NCI-H2196 treated with DMSO at 0.1 percent for 48 hours (cell line): Measurements from ENCODE around the gene NAA35.
"Not testable (repeated sequence)": the region's sequence is repeated elsewhere in the genome, so short reads cannot be mapped to it uniquely, and the experiment has no call there.

ENCODE experiments used
- DNase-seq: peaks from one replicate; lab custom pipeline; 2025; ENCODE audit not compliant: unreplicated experiment; lab: John Stamatoyannopoulos, UW

The NAA35 gene

DNA sequence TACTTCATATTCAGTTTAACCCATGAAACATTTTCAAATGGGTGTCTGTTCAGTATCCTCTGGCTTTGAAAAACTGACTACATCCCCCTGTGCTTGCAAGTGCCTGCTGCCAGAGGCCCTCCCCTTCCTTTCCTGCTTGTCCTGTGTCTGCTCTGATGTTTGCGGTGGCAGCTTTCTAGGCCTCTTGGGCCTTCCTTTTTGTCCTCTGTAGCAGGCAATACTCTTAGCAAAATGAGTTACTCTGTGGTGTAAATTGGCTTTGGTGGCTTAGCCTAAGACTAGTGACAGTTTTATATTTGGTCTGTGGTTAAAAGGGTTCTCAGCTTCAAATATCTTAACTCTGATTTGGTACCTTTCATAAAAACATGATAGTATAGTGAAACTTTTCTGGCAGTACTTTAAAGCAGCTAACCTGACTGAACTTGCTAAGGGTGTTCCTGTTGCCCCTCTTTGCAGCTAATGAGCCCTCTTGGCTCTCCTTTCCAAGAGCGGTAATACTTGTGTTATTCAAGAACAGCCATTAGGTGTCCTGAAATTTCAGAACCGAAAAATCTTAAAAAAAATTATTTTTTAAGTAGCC, 81.8 kb downstream of the NAA35 start:
- no peak for DNase-seq

DNA sequence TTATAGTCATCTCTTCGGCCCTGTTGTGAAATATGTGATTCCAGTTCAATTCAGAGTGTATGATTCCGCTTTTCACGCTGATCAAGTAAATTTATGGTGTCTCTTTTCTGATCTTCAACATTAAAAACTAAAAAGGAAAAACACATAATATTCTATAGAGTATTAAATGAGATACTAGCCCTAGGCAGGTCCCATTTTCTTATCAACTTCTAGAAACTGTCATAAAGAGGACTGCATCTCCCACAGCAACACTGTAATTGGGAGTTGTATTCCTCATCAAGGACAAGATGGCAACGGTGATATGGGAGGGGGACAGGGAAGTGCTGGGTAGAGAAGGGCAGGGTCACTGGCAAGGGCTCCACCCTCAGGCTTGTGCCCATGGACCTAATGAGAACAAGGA, 86.8 kb downstream of the NAA35 start:
- DNase-seq: no peak

DNA sequence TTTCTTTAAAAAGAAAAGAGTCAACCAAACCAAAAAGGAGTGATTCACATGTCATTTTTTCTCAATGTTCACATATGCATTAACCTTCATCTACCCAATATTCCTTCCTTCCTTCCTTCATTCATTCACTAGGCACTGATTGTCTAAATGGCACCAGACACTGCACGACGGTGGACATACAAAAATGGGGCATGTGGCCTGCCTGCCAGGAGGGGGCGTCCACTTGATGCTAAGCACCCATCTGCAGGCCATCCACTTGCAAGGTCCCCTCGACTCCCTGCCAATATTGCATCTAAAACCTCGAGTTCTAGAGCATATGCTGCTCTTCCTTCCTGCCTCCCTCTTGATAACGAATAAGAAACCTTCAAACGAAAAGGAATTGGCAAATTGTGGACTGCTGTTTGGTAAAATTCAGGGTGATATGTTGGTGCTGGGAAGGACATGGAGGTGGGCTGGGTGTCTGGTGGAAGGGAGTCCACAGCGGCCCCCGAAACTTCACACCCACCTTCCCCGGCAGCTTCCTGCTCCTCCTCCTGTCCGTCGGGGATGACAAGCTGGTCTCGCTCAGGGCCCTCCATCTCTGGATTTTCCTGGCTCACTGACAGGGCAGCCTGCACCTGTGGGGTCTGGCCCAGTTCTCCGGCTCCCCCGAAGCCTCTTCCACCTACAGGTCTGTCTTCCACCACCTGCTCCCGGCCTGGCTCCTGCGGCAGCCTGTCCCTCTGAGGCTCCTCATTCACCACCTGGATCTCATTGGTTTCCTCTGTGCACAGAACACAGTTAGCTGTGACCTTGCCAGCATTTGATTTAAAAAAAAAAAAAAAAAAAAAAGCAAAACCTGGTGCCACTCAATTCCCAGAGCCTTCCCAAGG, 94.2 kb downstream of the NAA35 start:
- no peak for DNase-seq

DNA sequence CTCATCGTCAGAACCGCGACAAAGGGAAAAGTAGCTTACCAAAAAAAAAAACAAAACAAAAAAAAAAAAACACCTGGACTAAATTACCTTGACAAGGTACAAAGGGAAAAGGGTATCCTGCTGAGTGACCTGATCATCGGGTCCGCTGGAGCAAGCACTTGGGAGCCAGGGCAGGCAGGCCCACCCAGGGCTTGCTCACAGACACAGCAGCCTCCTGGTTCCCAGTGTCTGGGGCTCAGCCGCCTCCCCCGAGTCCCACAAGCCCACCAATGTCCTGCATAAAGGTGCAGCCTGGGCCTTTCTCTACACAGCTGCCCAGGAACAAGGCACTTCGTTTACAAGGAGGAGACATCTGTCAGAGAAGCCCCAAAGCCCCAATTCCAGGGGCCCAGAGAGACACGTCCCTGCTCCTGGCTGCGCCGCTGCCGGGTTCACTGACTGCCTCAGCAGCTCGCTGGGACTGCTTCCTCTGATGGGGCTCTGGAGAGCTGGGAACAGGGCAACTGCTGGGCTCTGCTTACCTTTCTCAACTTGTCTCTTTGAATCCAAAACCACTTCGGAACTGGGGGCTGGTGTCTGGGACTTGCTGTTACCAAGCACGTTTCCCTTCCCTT, 95.0 kb downstream of the NAA35 start:
- no peak for DNase-seq

DNA sequence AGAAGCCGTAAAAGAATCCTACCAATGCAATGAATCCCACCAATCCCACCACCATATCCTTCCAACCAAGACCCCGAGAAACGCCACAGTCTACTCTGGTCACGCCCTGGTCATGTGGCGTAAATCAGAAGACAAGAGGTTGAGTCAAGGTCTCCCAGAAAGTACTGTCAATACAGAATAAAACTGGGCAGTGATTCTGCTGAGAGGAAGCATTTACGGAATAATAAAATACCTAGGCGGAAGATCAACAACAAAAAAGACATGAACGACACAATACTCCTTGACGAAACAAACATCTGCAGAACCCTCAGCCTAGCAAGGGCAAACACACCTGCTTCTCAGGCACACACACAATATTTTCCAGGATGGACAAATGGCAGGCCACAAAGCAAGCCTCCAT, 95.6 kb downstream of the NAA35 start:
- DNase-seq: no peak

DNA sequence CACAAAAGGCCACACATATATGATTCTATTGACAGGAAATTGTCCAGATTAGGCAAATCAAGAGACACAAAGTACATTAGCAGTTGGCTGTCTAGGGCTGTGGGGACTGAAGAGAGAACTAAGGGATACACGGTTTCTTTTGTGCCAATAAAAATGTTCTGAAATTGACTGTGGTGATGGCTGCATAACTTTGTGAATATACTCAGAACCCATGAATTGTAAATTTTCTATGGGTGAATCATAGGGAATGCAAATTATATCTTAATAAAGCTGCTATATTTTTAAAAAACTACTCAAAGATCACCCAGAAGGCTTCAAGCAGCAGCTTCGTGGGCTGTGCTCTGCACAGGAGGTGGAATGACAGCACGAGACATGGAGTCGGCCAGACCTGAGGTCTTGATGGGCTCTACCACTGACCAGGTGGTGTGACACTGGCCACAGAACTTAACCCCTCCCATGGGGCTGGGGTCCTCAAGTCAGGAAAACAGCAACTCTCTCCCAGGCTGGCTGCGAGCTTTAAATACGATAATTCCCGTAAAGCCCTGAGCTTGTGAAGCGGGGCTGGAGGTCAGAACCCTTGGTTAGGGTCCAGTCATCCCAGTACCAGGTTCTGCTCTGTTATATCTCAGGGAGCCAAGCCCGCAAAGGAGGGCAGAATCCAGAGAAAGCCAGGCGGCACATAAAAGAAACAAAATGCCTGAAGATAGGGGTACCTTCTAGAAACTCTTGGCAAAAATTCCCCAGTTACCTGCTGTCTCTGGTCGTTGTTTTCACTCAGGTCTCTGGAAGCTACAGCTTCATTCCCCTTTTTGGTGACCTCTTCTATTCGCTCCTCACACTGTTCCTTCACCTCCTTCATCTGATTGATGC, 99.3 kb downstream of the NAA35 start:
- no peak for DNase-seq

DNA sequence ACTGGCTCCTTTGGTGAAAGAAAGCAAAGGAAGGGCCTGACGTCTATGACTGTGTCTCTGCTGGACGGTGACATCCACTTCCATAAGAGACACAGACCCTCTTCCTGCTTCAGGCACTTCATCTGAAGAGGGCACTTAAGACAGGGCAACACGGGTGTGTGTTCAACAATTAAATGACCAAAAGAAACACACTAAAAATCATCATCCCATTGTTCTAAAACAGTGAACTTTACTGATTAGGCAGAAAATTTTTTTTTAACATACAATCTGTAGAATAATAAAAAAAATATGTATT, 99.9 kb downstream of the NAA35 start:
- no peak for DNase-seq

DNA sequence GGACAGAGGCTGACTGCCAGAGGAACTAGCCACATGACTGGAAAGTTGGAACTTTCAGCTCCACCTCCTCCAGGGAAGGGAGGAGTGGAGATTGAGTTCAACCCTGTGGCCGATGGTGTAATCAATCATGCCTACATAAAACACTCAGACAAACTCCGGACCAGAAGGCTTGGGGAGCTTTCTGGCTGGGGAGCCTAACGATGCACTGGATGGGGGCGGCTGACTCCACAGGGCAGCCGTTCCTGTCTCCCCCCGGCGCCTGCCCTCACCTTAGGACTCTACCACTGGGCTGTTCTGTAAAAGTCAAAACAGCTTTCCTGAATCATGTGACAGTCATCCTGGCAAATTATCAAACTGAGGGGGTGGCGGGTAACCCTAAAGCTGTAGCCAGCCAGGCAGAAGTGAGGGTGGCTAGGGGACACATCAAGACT, 100.4 kb downstream of the NAA35 start:
- no peak for DNase-seq

DNA sequence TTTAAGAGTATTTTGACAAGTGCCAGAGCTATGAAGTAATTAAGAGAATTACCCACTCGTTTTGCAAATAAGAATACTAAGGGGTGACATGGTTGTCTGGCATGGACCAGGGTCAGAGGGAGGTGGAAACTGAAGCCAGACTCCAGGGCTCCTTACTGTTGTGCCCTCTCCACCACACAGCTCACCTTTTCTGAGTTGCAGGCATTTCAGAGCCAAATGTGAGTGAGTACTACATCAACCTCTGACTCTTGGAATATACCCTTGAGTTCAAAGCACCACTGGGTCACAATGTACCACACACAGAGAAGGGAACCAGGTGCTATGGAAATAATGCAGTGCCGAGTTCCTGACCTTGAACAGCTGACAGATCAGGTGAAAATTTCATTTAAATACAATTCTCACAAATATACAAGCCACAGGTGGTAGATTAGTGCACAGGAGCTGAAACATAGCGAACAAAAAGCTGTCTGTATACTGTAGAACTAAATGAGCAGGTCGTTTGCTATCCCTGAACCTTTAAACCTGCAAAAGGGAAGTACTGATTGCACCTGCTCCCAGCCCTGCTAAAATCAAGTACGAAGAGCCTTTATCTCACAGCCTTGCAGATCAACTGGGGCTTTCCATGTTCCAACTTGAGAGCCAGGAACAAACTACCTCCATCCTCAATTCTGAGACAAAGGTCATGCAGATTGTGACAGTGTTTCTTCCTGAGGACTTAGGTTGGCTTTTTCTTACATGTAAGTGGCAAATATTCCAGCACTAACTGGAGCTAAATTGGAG, 101.4 kb downstream of the NAA35 start:
- no peak for DNase-seq

DNA sequence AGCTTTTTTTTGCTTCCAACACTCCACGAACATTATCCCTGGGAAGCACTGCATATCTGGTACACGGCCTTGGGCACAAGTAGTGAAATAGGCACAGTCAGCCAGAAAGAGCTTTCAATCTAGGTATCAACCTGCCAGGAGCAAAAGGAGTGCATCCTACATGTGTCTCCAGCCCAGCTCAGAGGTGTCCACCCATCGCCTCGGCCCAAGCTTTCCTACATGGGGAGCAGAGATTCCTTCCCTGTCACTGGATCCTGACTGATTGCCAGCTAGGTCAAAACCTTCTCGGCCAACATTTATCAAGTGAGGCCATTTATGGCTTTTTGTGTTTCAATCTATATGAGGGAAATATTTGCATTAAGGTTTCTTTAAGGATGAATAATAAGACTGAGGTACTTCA, 102.6 kb downstream of the NAA35 start:
- DNase-seq: no peak

DNA sequence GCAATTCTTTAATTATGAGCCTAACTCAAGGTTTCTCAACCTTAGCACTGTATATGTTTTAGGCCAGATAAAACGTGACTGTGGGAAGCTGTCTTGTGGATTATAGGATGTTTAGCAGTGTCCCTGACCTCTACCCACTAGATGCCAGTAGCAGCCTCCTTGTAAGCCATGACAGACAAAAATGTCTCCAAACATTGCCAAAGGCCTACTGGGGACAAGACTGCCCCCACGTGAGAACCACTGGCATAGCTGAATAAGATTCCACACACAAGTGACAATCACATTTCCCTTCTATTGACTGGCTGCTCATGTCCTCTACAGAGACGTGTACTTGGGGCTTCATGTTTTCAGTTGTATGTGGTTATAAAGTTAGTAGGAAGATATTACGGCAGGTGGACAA, 103.1 kb downstream of the NAA35 start:
- DNase-seq: no peak

DNA sequence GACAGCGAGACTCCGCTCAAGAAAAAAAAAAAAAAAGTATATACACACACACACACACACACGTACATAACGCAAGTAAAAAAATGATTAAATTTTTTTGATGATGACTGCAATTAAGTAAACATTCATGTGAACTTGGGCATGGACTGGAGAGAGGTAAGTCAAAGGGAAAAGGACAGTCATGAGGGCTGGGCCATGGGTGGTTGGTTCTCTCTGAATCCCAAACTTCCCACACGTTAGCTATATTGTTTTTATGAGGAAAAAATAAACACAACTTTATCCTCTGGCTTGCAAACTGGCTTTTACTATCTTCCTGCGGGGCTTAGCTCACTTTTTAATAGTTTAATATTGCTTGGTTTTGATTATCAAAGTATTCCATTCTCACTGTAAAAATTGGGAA, 104.7 kb downstream of the NAA35 start:
- DNase-seq: no peak

DNA sequence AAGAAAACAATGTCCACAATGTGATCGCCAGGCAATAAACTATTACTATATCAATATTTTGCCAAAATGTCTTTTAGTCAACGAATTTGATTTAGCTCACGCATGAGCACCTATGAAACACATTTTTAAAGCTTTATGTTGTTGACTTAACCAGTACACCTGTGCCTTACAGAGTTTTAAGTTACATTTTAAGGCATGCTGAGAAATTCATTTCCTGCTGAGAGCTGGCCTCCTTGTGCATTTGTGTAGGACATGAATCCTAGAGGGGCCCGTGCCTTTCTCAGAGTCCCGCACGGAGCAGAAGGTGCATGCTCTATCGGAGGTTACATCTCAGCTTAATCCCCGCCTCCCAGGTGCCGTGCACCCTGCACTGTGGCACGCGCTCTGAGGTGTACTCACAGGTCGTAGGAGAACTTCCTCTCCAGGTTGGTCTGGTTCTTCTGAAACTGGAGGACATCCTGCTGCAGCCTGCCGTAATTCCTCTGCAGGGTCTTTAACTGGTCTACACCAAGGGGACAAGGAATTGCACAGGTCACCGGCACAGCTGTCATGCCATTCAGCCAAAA, 105.2 kb downstream of the NAA35 start:
- no peak for DNase-seq

DNA sequence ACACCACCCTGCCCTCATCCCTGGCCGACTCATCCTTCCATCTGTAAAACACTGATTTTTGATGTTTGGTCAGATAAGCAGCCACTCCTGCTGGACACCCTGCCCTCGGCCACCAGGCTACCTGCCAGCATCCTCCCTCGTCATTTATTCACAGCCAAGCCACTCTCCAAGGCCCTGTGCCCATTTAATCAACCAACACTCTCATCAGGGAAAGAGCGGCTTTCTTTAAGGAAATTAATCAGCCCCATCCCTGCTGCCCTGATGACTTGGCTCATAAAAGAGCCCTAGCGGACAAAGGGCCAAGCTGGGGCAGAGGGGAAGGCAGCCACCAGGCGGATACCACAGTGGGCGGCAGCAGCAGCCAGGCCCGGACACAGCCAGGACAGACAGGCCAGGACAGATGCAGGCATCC, 106.0 kb downstream of the NAA35 start:
- DNase-seq: no peak

DNA sequence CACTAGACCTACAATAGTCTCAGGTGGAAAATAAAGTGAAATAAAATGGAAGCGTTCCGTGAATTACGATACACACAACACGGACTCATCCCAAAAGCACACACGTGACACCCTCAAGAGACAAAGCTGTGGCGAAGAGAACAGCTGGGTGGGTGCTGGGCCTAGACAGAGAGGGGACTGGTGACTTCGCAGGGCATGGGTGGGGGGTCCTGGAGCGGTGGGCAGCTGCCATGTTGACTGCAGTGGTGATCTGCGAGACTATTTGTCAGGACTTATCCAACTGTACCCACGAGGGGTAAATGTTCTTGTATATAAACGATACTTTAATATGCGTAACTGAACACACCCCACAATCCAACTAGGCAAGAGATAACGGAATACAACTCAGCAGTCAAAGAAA, 106.4 kb downstream of the NAA35 start:
- no peak for DNase-seq

DNA sequence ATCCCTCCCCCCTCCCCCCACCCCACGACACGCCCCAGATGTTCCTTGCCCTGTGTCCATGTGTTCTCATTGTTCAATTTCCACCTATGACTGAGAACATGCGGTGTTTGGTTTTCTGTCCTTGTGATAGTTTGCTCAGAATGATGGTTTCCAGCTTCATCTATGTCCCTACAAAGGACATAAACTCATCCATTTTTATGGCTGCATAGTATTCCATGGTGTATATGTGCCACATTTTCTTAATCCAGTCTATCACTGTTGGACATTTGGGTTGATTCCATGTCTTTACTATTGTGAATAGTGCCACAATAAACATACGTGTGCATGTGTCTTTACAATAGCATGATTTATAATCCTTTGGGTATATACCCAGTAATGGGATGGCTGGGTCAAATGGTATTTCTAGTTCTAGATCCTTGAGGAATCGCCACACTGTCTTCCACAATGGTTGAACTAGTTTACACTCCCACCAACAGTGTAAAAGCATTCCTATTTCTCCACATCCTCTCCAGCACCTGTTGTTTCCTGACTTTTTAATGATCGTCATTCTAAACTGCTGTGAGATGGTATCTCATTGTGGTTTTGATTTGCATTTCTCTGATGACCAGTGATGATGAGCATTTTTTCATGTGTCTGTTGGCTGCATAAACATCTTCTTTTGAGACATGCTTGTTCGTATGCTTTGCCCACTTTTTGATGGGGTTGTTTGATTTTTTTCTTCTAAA, 107.2 kb downstream of the NAA35 start:
- DNase-seq: not testable (repeated sequence)

DNA sequence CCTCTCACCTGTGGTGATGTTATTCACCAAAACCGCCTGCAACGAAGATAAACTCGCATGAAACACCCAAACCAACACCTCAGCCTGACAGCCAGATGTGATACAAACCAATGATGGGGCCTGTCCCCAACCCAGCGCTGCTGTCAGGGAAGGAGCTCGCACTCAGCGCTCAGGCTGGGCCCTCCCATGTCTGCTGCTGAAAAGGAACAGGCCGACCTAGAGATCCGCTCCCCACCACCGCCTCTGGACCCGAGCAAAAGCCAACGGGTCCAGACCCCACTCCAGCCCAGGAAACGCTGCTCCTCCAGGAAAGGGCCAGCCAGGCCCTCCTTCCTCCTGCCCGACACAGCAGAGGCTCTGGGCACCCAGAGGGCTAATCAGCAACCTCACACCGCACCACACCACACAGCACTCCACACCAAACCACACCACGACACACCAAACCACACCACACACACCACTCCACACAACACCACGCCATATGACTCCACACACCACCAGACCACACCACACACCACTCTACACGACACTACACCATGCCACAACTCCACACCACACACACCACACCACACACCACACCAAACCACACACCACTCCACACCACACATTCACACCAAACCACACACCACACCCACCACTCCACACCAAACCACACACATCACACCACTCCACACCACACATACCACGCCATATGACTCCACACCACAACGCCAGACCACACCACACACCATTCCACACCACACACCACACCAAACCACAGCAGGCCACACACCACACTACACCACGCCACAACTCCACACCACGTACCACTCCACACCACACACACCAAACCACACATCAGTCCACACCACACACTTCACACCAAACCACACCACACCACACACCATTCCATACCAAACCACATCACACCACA, 111.9 kb downstream of the NAA35 start:
- no peak for DNase-seq

DNA sequence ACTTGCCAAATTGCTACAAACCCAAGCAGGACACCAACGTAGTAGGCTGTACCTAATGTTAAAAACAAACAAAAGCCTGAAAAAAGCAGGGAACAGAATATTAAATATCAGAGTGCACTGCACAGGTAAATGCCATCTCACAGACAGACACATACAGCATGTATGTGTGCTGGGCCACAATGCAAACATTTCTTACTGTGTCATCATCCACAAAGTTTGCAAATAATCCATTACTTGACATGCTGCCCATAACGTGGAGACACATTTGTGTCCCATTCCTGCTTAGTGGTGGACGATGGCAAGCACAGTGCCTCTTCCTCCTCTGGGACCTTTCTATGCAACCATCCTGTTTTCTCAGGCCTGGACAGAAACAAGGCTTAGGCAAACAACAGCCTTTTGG, 113.7 kb downstream of the NAA35 start:
- no peak for DNase-seq

DNA sequence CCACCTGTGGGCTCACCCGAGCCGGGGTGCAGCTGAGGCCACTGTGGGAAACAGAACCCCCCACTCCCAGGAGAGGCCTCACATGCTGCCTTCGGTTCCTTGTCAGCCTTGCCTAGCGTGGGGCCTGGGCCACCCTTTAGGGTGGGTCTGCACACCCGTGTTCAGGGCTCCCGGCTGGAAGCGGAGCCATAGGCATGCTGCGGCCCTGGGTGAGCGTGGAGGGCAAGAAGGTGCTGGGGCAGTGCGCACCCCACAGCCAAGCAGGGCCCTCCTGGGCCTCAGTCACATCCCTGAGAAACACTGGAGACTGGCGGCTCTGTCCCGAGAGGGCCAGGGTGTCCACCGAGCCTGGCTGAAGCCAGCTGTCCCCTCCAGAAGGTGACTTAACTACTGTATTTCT, 116.5 kb downstream of the NAA35 start:
- no peak for DNase-seq
